ENCODE results near the gene CASR. TPM values are rescaled to one million over a fixed set of nuclear protein-coding genes. Genes with fewer than 3 reads are reported as not detected.

Gene CASR
- total RNA-seq, 4 donors from 2014 or later, result under 0.01 TPM; not detected in 3

DNA sequence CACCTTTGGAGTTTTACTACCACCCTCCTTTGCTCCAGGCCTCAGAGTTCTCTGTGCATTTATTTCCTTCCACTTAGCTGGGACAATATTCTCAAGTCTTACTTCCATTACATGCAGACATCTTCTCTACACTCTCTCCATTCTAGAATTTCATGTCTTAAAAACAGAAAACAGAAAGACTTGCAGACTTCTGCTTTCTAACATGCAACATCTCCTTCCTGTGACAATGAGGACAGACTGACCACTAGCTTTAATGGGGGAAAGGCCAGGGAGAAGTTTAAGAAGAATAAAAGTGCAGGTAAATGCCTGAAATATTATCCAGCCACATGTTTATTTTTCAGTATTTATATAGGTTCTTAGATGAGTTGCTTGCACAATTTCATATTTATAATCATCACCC, 124.5 kb downstream of the CASR start:
- TF ChIP-seq, protein P1, sequence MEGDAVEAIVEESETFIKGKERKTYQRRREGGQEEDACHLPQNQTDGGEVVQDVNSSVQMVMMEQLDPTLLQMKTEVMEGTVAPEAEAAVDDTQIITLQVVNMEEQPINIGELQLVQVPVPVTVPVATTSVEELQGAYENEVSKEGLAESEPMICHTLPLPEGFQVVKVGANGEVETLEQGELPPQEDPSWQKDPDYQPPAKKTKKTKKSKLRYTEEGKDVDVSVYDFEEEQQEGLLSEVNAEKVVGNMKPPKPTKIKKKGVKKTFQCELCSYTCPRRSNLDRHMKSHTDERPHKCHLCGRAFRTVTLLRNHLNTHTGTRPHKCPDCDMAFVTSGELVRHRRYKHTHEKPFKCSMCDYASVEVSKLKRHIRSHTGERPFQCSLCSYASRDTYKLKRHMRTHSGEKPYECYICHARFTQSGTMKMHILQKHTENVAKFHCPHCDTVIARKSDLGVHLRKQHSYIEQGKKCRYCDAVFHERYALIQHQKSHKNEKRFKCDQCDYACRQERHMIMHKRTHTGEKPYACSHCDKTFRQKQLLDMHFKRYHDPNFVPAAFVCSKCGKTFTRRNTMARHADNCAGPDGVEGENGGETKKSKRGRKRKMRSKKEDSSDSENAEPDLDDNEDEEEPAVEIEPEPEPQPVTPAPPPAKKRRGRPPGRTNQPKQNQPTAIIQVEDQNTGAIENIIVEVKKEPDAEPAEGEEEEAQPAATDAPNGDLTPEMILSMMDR (IDR thresholded peaks at IDR 0.05; ENCODE audit: low read depth), result no peak

DNA sequence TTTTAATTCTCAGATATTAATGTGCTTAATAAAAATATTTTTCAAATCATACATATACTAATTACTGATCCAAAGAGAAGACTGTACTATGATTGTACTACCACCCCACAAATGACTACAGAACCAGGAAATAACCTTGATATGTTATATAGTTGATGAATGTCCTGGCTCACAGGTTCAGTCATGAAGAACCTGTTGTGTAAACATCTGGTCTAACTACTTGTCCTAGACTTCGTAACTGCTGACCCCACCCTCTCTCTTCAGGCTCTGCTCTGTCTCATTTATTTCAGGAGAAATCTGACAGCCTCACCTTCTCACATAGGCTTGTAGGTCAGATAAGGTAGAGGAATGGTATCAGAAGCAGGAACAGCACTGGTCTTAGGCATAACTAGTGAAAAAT, 126.9 kb downstream of the CASR start:
- TF ChIP-seq, protein P1 (IDR thresholded peaks at IDR 0.05; ENCODE audit: low read depth), result no peak

DNA sequence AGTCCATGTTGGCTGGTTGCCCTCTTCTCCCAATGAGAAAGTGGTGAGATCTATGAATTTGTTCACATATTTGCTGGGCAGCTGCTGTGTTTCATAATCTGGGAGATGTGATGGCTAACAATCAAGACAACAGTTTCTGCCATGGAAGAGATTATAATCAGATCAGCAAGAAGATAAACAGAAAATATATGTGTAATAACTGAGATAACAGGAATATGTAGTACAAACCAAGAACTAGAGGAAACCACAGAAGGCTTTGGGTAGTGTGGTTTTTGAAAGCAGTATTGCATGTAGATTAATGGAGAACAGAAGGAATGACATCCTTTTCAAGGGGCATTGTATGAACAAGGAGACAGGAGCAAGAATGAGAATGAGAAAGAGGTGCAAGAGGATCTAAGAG, 129.4 kb downstream of the CASR start:
- TF ChIP-seq, protein P1 (IDR thresholded peaks at IDR 0.05; ENCODE audit: low read depth), result no peak

DNA sequence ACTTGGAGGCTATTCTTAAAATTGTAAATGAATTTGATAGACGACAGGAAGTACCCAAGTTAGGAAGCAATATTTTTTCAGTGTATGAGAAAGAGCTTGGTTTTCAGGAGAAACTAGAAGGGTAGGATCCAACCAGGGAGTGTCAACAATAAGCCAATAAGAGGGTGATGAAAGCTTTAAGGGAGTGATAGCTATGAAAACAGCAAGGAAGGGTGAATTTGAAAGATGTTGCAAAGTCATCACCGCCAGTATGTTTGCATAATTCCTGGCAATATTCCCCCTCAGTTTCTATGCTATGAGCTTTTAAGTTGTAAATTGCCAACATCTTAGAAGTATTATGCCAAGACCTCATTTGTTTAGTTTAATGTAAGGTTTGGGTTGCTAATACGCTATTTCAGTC, 129.8 kb downstream of the CASR start:
- TF ChIP-seq, protein P1 (IDR thresholded peaks at IDR 0.05; ENCODE audit: low read depth), result no peak

DNA sequence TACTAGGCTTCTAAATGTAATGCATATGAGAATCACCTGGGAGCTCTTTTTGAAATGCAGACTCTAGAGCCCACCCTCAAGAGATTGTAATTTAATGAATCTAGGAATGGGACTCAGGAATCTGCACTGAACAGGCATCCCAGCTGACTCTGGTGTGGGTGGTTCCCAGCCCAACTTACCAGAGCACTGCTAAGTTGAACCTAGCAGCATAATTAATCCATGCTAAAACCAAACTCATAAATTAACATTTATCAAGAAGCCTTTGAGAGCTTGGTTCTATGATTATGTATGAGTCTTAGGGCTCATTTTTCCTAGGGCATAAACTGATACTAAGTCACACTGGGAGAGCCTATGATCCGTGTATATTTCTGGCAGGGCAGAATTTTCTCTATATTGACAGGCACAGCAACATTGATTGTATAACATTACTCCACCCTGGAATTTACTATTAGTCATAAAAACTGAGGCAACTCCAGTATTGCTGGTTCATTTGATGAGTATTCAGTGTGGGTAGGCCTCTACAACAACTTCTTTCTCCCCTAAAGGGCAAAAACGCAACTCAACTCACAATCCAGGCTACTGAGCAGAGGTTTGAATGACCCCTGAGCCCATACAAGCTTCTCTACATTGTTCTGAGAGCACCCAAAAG, 130.9 kb downstream of the CASR start:
- TF ChIP-seq, protein P1 (IDR thresholded peaks at IDR 0.05; ENCODE audit: low read depth), result no peak

DNA sequence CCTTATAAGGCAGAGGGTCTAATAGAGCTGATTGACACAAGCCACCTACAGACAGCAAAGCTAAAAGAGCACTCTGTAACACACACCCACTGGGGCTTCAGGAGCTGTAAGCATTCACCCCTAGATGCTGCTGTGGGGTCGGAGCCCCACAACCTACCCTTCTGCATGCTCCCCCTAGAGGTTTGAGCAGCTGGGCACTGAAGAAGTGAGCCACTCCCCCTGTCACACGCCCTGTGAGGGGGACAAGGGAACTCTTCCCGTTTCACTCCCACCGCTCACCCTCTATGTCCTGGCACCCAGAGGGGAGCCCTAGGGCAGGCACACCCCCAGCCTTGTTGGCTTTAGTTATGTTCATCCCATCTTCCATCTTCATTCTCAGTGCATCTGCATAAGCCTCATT, 132.2 kb downstream of the CASR start:
- TF ChIP-seq, protein P1 (IDR thresholded peaks at IDR 0.05; ENCODE audit: low read depth), result no peak

DNA sequence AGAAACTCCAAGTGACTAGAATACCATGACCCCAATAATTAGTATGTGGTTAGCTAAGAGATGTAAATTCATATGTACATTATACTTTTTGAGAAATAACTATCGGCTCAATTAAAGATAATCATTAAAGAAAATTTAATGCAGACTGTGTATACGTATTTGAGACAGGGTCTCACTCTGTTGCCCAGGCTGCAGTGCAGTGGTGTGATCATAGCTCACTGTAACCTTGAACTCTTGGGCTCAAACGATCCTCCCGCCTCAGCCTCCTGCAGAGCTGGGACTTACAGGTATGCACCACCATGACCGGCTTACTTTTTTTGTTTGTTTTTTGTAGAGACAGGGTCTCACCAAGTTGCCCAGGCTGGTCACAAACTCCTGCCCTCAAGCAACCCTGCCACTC, 132.9 kb downstream of the CASR start:
- TF ChIP-seq, protein P1 (IDR thresholded peaks at IDR 0.05; ENCODE audit: low read depth), result no peak
